Transverse colon (tissue), 4 donors: Measurements from ENCODE around the gene KLHL21. TPM values are rescaled to one million over a fixed set of nuclear protein-coding genes. Genes with fewer than 3 reads are reported as not detected.
A peak's percentile ranks its signal among the peaks of the same experiment; 100 is the strongest.

ENCODE experiments used
- DNase-seq: peaks from one replicate; pipeline ENCODE4 v3.0.0-alpha.2; 2019
- H3K27ac ChIP-seq, 4 donors: fragments of 200-600 bp; sonication (generic); 2 replicates each; pipeline ENCODE4 v1.5.1; 2016 to 2018; ENCODE audit warnings: inconsistent platforms in 4 of 4
- H3K27me3 ChIP-seq: fragments of 200-600 bp; sonication (generic); 2 replicates; pipeline ENCODE4 v1.5.1; 2017; ENCODE audit warnings: inconsistent platforms
- H3K36me3 ChIP-seq, 4 donors: fragments of 200-600 bp; sonication (generic); 2 replicates each; pipeline ENCODE4 v1.5.1; 2017 to 2019; ENCODE audit warnings: inconsistent platforms in 4 of 4
- H3K4me1 ChIP-seq, 4 donors: fragments of 200-600 bp; sonication (generic); 2 replicates each; pipeline ENCODE4 v1.5.1; 2017 to 2020; ENCODE audit warnings: inconsistent platforms in 4 of 4
- H3K4me3 ChIP-seq, 4 donors: fragments of 200-600 bp; sonication (generic); 1 replicate in 1 of 4; 2 replicates in 3 of 4; pipeline versions ENCODE4 v1.5.1 to v1.6.1; 2017 to 2019; ENCODE audit warnings: inconsistent platforms in 4 of 4
- H3K9me3 ChIP-seq, 2 donors: fragments of 200-600 bp; sonication (generic); 2 replicates each; pipeline ENCODE4 v1.5.1; 2017 to 2019; ENCODE audit warnings: inconsistent platforms in 2 of 2
- EP300 ChIP-seq: sonication (generic); formaldehyde crosslinking; IDR thresholded peaks from one replicate; pipeline ENCODE4 v1.6.1; 2017; ENCODE audit warnings: antibody characterized with exemption, low read depth
- POLR2A ChIP-seq: fragments of 450-650 bp; IDR thresholded peaks from one replicate; pipeline ENCODE4 v1.6.1; 2016; ENCODE audit warnings: antibody characterized with exemption, mild to moderate bottlenecking, moderate library complexity
- POLR2AphosphoS5 ChIP-seq, 3 donors: sonication (generic); formaldehyde crosslinking; IDR thresholded peaks; one replicate each; pipeline ENCODE4 v1.6.1; 2016; ENCODE audit warnings: antibody characterized with exemption in 3 of 3
- WGBS, 2 donors: methylation state at CpG; one replicate each; pipeline ENCODE4 v1.1.5; 2018; ENCODE audit warnings: low coverage in 1 of 2; 5-methylcytosine and 5-hydroxymethylcytosine counted together
- in situ Hi-C, 4 donors: fragments of 200-750 bp; cut with MboI; loops; one replicate each; pipeline versions ENCODE4 v1.15.0 to v1.15.1; 2017; ENCODE audit warnings: low sequenced_read_pairs in 3 of 4, low pct_ligation_motif_present in 1 of 4, low pct_unique_long_range_greater_than_20kb in 1 of 4
- intact Hi-C: fragments of 100-400 bp; cut with DNase I; formaldehyde crosslinking; loops from one replicate; pipeline ENCODE4 v1.15.1; 2023; ENCODE audit warnings: low total_unique reads
- total RNA-seq, 4 donors: library from RNA; depleted of rRNA; stranded (reverse); fragments of >200 nt; gene quantifications; one replicate each; pipeline ENCODE4 v1.1.0, GENCODE V29; 2016
- TF ChIP-seq, protein P1 (sequence below), 5 experiments: fragments of 200-600 bp in 3 of 5; fragments of 450-650 bp in 2 of 5; sonication (generic) in 3 of 5; IDR thresholded peaks; 1 replicate in 2 of 5; 2 replicates in 3 of 5; pipeline ENCODE4 v1.5.1; 2016 to 2017; ENCODE audit warnings: antibody characterized with exemption in 5 of 5, inconsistent platforms in 3 of 5, mild to moderate bottlenecking in 2 of 5, moderate library complexity in 1 of 5

The KLHL21 gene
- total RNA-seq, 4 donors from 2014 or later: 23.6 to 67.7 (median 36.1) TPM

GRCh38 chr1:6554907-6555778, 47.5 kb downstream of the KLHL21 start, which contains the start of gene TAS1R1:
TAS1R1 (plus strand) TSS chr1:6555307; CDS start chr1:6555374, 67 bp downstream.
- intact Hi-C loops (loop anchor here (10.0 kb wide), 1 partner anchor 90 kb away; no protein-coding TSS in a partner anchor), in situ Hi-C loops (no loop called here)
- Histone ChIP-seq H3K27me3 (no peaks in the 10 kb centered on the region), H3K27ac (peak within 1 kb of the TSS; percentile 84 to 87 (median 86)), H3K4me1 (peaks cover 6 to 27% (median 24%) of the 10 kb centered on the region in 4 donors), H3K4me3 (peak within 1 kb of the TSS; percentile 86 to 99 (median 94)), H3K36me3 (peaks cover 0 to 3% (median 0%) of the 10 kb centered on the region in 4 donors), H3K9me3 (no peaks in the 10 kb centered on the region)
- TF ChIP-seq, protein P1, sequence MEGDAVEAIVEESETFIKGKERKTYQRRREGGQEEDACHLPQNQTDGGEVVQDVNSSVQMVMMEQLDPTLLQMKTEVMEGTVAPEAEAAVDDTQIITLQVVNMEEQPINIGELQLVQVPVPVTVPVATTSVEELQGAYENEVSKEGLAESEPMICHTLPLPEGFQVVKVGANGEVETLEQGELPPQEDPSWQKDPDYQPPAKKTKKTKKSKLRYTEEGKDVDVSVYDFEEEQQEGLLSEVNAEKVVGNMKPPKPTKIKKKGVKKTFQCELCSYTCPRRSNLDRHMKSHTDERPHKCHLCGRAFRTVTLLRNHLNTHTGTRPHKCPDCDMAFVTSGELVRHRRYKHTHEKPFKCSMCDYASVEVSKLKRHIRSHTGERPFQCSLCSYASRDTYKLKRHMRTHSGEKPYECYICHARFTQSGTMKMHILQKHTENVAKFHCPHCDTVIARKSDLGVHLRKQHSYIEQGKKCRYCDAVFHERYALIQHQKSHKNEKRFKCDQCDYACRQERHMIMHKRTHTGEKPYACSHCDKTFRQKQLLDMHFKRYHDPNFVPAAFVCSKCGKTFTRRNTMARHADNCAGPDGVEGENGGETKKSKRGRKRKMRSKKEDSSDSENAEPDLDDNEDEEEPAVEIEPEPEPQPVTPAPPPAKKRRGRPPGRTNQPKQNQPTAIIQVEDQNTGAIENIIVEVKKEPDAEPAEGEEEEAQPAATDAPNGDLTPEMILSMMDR (IDR thresholded peaks at IDR 0.05): no peak
- TF ChIP-seq POLR2A (no peak), POLR2AphosphoS5 (IDR thresholded peaks at IDR 0.05) (no peak), EP300 (no peak)
- DNase-seq: peak; percentile 20
- 74 to 76% methylated on average over 5 to 19 of the region's 19 CpGs for WGBS, 2 donors

GRCh38 chr1:6554031-6554906, 48.4 kb downstream of the KLHL21 start, which contains the start of gene NOL9:
NOL9 (minus strand) TSS chr1:6554513; CDS start chr1:6554502, 11 bp downstream.
- TF ChIP-seq POLR2AphosphoS5 (IDR thresholded peaks at IDR 0.05) (peak; percentile 34 to 69 (median 40)), EP300 (no peak), POLR2A (peak; percentile 26)
- TF ChIP-seq, protein P1 (IDR thresholded peaks at IDR 0.05): peak; percentile 96 to 98 (median 97)
- in situ Hi-C loops (no loop called here), intact Hi-C loops (loop anchor here (10.0 kb wide), 1 partner anchor 91 kb away; no protein-coding TSS in a partner anchor)
- Histone ChIP-seq H3K4me1 (peaks cover 6 to 27% (median 24%) of the 10 kb centered on the region in 4 donors), H3K9me3 (no peaks in the 10 kb centered on the region), H3K4me3 (peak within 1 kb of the TSS; percentile 86 to 99 (median 94)), H3K36me3 (peaks cover 0 to 12% (median 4%) of the 10 kb centered on the region in 4 donors), H3K27me3 (no peaks in the 10 kb centered on the region), H3K27ac (peak within 1 kb of the TSS; percentile 84 to 87 (median 86))
- peak; percentile 96 for DNase-seq
- 2 to 6% methylated on average over 7 to 40 of the region's 87 CpGs for WGBS, 2 donors

DNA sequence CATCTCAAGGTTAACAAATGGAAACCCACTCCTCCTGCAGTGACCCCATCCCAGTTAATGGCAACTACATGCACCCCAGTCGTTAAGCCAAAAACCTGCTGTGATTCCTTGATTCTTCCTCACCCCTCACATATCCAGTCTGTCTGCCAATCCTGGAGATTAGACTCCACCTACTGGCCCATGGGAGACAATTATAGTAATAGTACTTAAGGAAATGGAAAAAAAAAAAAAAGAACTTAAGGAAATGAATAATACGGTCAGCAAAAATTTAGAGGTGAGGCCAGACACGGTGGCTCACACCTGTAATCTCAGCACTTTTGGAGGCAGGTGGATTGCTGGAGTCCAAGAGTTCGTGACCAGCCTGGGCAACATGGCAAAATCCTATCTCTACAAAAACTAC, 55.4 kb downstream of the KLHL21 start:
- no peaks in the 10 kb centered on the region for H3K9me3 ChIP-seq
- peaks cover 0 to 43% (median 21%) of the 10 kb centered on the region in 4 donors for H3K36me3 ChIP-seq
- no peak for TF ChIP-seq POLR2A
- TF ChIP-seq, protein P1 (IDR thresholded peaks at IDR 0.05): no peak
- no peak for TF ChIP-seq EP300
- TF ChIP-seq POLR2AphosphoS5 (IDR thresholded peaks at IDR 0.05): no peak
- H3K4me3 ChIP-seq: no peak overlapping the region
- intact Hi-C loops (no loop called here), in situ Hi-C loops (no loop called here)
- 44 to 63% methylated on average over 3 to 4 of the region's 4 CpGs for WGBS, 2 donors
- H3K27ac ChIP-seq: no peak overlapping the region
- no peaks in the 10 kb centered on the region for H3K27me3 ChIP-seq
- H3K4me1 ChIP-seq: peaks cover 0 to 3% (median 2%) of the 10 kb centered on the region in 4 donors
- no peak for DNase-seq
